ENCODE results near the gene CASP8AP2.

Gene CASP8AP2

DNA sequence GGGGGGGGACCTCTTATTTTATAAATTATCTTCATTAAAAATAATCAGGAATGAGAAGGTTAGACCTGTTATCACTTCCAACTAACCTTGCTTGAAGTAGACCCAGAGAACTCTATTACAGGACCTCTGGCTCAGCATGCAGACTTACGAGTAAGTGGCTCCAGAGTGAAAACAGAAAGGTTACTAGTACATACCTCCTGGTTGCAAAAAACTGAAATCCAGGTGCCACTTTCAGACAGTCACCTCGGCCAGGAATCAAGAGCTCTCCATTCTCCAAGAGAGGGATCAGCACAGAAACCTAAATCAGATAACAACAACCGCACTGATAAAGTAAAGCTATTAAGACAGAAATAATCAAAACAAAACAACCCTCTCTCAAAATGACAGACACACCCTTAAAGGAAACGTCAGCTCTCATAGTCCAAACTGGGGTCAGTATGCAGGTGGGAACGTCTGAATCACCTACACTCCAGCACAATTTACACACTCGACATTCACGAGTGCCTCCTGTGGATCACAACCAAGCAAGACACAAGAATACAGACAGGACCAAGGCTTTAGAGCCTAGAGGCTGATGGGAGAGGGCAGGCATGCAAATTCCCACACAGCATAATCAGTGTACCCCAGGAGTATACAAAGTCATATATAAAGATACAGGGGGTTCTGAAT, 41.9 kb upstream of the CASP8AP2 start:
- no peak for DNase-seq (ENCODE audit: low spot score)
- TF ChIP-seq, protein P1, sequence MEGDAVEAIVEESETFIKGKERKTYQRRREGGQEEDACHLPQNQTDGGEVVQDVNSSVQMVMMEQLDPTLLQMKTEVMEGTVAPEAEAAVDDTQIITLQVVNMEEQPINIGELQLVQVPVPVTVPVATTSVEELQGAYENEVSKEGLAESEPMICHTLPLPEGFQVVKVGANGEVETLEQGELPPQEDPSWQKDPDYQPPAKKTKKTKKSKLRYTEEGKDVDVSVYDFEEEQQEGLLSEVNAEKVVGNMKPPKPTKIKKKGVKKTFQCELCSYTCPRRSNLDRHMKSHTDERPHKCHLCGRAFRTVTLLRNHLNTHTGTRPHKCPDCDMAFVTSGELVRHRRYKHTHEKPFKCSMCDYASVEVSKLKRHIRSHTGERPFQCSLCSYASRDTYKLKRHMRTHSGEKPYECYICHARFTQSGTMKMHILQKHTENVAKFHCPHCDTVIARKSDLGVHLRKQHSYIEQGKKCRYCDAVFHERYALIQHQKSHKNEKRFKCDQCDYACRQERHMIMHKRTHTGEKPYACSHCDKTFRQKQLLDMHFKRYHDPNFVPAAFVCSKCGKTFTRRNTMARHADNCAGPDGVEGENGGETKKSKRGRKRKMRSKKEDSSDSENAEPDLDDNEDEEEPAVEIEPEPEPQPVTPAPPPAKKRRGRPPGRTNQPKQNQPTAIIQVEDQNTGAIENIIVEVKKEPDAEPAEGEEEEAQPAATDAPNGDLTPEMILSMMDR (IDR thresholded peaks at IDR 0.05; ENCODE audit: extremely low read depth, insufficient read depth, missing control alignments), result no peak
- in situ Hi-C loops (cut with MboI; ENCODE audit: low pct_unique_long_range_greater_than_20kb, low sequenced_read_pairs, unreplicated experiment), result no loop called here

DNA sequence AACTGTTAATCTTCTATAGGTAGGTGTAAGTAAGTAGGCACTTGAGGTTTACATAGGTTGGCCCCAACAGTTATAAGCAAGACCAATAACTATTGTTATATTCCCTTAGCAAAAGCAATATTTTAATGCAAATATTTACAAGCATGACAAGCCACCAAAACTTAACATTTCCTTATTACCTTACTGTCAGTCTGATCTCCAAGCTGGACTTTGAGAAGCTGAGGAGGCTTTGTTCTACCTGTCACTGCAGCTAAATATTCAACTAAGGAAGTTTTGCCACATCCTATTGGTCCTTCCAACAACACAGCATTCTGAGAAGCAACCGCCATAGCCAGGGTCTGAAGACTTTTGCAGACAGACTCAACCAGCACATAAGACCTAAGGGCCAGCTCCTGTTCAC, 39.7 kb upstream of the CASP8AP2 start:
- TF ChIP-seq, protein P1 (IDR thresholded peaks at IDR 0.05; ENCODE audit: extremely low read depth, insufficient read depth, missing control alignments), result no peak
- no peak for DNase-seq (ENCODE audit: low spot score)
- in situ Hi-C loops (cut with MboI; ENCODE audit: low pct_unique_long_range_greater_than_20kb, low sequenced_read_pairs, unreplicated experiment), result no loop called here

DNA sequence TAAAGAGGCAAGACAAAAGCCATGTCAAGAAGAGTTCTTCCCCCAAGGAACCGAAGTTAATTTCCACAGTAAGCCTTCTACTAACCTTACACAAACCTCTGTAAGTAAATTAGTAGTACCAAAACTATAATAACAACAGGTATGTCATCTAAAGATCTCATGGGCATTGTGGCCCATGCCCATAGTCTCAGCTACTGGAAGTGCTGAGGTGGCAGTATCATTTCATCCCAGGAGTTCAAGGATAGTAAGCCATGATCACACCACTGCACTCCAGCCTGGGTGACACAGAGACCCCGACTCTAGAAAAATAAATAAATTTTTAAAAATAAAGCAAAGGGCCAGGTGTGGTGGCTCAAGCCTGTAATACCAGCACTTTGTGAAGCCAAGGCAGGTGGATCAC, 39.3 kb upstream of the CASP8AP2 start:
- in situ Hi-C loops (cut with MboI; ENCODE audit: low pct_unique_long_range_greater_than_20kb, low sequenced_read_pairs, unreplicated experiment), result no loop called here
- TF ChIP-seq, protein P1 (IDR thresholded peaks at IDR 0.05; ENCODE audit: extremely low read depth, insufficient read depth, missing control alignments), result no peak
- no peak for DNase-seq (ENCODE audit: low spot score)

DNA sequence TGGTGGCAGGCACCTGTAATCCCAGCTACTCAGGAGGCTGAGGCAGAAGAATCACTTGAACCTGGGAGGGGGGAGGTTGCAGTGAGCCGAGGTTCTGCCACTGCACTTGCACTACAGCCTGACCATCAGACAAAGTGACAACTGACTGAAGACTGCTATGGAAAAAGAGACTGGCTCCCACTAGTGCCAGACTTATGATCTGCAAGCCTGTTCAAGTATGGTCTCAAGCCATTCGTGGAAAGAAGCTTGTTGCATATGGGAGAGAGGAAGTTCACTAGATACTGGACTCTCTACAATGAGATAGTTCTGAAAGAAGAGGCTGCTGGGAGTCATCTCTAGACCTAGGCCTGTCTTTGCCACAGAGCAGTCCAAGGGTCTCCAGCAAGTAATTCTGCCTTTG, 36.8 kb upstream of the CASP8AP2 start:
- peak; percentile 43 for DNase-seq (ENCODE audit: low spot score)
- in situ Hi-C loops (cut with MboI; ENCODE audit: low pct_unique_long_range_greater_than_20kb, low sequenced_read_pairs, unreplicated experiment), result no loop called here
- TF ChIP-seq, protein P1 (IDR thresholded peaks at IDR 0.05; ENCODE audit: extremely low read depth, insufficient read depth, missing control alignments), result peak; percentile 64

GRCh38 chr6:89793586-89793985, 36.1 kb upstream of the CASP8AP2 start:
- TF ChIP-seq, protein P1 (IDR thresholded peaks at IDR 0.05; ENCODE audit: extremely low read depth, insufficient read depth, missing control alignments), result no peak
- in situ Hi-C loops (cut with MboI; ENCODE audit: low pct_unique_long_range_greater_than_20kb, low sequenced_read_pairs, unreplicated experiment), result no loop called here
- no peak for DNase-seq (ENCODE audit: low spot score)

DNA sequence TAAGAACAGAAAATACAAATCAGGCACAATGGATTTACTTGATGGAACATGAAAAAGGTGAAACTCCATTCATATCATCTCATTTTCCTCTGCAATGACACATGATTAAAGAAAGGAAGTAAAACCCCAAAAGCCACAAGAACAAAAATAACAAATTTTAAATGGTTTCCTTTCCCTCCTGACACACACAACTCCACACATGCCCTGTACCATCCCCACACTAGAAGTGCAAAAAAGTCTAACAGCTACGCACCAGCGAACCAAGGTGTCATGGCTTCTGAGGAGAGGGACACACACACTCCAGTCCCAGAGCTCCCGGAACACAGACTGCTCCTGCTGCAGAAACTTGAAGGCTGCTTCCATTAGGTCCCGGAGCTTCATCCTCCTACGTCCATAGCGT, 35.4 kb upstream of the CASP8AP2 start:
- TF ChIP-seq, protein P1 (IDR thresholded peaks at IDR 0.05; ENCODE audit: extremely low read depth, insufficient read depth, missing control alignments), result no peak
- DNase-seq (ENCODE audit: low spot score), result no peak
- in situ Hi-C loops (cut with MboI; ENCODE audit: low pct_unique_long_range_greater_than_20kb, low sequenced_read_pairs, unreplicated experiment), result no loop called here
